Fibroblast of skin of right quadriceps (primary cell): ENCODE data around the gene SPACA4.
A peak's percentile ranks its signal among the peaks of the same experiment; 100 is the strongest.
"Not testable (repeated sequence)": the region's sequence is repeated elsewhere in the genome, so short reads cannot be mapped to it uniquely, and the experiment has no call there.

ENCODE experiments used
- DNase-seq: peaks from one replicate; pipeline ENCODE4 v3.0.0-alpha.2; 2013

Gene SPACA4, protein sequence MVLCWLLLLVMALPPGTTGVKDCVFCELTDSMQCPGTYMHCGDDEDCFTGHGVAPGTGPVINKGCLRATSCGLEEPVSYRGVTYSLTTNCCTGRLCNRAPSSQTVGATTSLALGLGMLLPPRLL

DNA sequence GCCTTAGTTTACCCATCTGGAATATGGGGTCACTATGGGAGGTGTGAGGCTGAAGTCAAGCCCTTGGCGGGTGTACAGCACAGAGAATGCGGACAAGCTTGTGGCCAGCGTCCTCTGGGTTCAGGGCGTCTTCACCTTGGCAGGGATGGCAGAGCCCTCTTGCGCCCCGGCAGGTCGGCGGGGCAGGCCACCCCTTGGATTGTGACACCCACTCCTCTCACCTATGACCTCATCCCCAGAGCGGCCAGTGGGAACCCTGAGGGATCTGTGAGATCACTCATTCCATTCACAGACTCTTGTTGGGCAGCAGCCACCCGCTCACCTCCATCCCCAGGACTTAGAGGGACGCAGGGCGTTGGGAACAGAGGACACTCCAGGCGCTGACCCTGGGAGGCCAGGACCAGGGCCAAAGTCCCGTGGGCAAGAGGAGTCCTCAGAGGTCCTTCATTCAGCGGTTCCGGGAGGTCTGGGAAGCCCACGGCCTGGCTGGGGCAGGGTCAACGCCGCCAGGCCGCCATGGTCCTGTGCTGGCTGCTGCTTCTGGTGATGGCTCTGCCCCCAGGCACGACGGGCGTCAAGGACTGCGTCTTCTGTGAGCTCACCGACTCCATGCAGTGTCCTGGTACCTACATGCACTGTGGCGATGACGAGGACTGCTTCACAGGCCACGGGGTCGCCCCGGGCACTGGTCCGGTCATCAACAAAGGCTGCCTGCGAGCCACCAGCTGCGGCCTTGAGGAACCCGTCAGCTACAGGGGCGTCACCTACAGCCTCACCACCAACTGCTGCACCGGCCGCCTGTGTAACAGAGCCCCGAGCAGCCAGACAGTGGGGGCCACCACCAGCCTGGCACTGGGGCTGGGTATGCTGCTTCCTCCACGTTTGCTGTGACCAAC is at the start of gene SPACA4:
SPACA4 (plus strand) TSS at position 280 of the 896 bp plus-strand sequence; CDS start at position 517, 237 bp downstream.
- no peak for DNase-seq

DNA sequence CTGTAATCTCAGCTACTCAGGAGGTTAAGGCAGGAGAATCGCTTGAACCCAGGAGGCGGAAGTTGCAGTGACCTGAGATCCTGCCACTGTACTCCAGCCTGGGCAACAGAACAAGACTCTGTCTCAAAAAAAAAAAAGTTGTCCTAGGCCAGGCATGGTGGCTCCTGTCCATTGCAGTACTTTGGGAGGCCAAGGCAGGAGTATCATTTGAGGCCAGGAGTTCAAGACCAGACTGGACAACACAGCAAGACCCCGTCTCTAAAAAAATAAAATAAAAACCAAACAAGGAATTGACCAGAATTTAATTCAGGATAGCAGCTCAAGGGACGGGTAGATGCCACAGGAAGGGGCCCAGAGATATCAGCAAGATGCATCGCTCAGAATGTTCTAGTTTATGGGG is 49.7 kb upstream of the SPACA4 start:
- DNase-seq: no peak

DNA sequence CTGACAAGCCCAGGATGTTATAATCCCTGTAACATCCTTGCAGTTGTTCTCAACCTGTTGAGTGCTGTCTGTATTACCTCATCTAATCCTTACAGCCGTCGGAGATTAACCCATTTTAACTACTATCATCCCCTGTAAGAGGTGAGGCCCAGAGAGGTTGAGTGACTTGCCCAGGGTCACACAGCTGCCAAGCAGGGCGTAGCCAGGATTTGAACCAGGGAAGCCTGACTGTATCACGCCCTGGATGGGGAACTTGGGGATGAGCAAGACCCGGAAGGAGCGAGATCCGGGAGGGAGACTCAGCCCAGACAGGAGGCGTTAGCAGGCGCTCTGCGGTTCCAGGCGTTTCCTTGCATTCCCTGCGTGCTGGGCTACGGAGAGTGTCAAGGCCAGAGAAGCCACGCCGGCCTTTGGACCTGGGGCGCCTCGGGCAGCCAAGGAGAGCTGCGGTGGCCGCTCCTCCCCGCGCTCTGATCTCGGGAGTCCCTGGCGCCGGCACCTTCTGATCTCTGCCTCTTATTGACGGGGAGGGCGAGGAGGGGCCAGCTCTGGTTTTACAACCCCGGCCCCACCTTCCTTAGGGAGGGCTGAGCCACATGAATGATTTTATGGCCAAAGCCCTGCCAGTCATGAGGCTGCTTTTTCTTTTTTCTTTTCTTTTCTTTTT is 48.4 kb upstream of the SPACA4 start:
- DNase-seq: peak; percentile 50

DNA sequence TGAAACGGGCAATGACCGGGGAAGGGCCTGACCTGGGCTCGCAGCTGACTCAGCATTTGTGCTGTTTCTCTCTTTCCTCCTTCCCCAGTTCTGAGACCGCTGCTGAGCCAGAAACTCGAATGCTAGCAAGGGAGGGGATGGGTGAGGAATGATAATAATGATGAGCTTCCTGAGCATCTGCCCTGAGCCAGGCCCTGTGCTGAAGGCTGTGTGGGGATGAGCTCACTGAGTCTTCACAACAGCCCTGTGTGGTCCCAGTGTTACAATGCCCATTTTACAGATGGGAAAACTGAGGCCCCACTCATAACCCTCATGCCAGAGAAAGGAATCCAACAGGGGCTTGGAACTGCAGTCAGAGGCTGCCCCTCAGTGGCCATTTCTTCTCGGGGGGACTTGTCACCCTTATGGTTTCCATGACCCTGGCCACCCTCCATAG is 46.4 kb upstream of the SPACA4 start:
- no peak for DNase-seq

GRCh38 chr19:48561412-48561811 is 45.1 kb upstream of the SPACA4 start:
- DNase-seq: no peak

- peak; percentile 74 for DNase-seq
These were observed 41.5 kb upstream of the SPACA4 start for GRCh38 chr19:48565090-48565489.

DNA sequence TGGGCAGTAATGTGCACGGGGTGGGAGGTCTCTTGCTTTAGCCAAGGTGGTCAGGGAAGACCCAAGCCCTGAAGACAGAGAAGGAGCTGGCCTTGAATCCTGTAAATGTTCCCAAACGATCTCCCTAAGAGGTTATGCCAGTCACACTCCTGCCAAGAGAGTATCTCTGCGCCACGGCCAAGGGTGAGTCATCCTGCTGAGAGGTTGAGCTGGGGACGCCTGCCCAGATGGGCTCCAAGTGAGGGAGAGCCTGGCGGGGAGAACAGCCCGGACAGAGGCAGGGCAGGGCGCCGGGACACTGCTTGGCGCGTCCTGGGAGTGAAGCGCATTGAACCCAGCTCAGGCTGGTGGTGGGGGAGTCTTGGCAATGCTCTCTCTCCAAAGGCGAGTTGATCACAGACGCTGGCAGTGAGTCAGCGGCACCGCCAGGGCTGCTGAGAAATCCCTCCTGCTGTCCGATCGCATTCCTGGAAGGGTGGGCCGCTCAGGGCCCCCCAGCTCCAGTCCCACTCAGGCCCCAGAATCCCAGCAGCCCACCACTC is 38.1 kb upstream of the SPACA4 start:
- peak; percentile 86 for DNase-seq

- DNase-seq: peak; percentile 55
These were observed 36.7 kb upstream of the SPACA4 start for GRCh38 chr19:48569814-48570213.

DNA sequence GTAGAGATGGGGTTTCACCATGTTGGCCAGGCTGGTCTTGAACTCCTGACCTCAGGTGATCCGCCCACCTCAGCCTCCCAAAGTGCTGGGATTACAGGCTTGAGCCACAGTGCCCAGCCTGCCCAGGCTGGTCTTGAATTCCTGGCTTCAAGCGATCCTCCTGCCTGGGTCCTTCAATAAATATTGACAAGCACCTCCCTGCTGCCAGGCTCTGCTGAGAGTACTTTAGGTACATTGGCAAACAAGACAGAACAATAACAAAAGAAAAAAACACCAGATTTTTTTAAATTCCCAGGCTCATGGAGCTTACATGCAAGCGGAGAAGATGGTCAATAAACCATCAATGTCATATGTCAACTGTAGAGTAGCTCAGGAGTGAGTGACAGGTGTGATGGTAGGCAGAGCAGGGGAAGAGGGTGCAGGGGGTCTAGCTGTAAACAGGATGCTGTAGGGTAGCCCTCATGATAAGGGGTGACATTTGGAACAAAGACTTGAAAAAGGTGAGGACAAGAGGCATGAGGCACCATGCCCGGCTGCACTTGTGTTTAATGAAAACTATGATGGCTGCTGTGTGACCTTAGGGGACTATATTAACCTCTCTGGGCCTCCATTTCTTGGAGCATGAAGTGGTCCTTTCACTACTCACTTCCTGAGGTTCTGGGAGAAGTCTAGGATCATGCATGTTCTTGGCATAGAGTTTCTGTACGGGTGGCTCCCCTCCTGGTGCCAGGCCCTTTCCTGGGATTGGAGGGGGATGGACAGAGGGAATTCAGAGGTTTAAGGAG is 35.0 kb upstream of the SPACA4 start:
- no peak for DNase-seq

DNA sequence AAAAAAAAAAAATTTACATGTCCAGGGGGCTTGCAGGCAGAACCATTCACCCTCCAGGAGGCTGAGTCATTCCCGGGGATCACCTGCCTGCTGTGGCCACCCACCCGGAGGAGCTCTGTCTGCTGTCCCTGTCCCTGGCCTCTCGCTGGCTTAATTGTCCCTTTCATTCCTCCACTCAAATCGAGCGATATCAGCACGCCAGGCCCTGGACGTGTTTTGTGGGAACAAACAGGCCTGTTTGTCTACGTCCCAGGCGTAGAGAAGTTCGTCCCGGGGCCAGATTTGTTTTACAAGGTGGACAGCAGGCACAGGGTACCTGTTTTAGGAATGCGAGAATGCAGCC is 33.4 kb upstream of the SPACA4 start:
- no peak for DNase-seq

DNA sequence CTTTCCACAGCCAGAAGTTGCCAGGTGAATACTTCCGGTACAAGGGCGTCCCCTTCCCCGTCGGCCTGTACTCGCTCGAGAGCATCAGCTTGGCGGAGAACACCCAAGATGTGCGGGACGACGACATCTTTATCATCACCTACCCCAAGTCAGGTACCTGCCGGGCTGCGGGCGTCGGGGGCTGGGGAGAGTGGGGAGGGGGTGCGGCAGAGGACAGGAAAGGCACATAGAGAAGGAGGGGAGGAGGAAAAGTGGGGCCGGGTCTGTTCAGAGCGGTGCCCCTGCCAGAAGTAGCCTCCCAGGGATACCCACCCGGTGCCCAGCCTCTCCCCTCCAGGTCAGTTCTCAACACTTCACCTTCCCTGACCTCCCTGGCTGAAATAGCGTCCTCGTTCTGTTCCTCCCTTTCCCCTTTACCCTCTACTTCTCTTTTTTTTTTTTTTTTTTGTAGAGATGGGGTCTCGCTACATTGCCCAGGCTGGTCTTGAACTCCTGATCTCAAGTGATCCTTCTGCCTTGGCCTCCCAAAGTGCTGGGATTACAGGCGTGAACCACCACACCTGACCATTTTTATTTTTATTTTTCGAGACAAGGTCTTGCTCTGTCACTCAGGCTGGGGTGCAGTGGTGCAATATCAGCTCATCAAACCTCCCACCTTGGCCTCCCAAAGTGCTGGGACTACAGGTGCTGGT is 30.5 kb upstream of the SPACA4 start:
- no peak for DNase-seq

GRCh38 chr19:48577908-48578307 is 28.6 kb upstream of the SPACA4 start:
- DNase-seq: not testable (repeated sequence)

DNA sequence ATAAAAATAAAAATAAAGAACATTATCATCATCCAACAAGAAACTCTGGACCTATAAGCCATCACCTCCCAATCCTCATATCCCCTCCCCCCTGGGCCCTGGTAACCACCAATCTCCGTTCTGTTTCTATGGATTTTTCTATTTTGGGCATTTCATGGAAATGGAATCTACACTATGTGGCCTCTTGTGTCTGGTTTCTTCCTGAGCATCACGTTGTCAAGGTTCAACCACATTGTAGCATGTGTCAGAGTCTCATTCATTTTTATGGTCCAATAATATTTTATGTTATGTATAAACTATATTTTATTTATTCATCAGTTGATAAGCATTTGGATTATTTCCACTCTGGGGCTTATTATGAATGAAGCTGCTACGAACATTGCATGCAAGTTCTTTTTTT is 27.7 kb upstream of the SPACA4 start:
- peak; percentile 68 for DNase-seq

DNA sequence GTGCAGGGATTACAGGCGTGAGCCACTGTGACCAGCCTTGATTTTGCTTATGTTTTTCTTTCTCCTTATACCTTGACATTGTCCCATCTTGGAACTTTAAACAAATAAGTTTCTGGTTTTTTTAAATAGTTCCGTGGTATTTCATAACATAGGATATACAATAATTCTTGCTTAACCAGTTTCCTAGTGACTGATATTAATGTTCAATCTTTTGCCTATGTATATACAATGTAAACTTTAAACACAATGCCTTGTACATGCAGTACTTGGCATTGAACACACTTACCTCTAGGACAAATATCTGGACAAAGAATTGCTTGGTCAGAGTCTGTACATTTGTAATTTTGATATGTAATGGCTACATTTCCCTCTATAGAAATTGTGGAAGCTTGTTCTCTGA is 24.4 kb upstream of the SPACA4 start:
- no peak for DNase-seq

DNA sequence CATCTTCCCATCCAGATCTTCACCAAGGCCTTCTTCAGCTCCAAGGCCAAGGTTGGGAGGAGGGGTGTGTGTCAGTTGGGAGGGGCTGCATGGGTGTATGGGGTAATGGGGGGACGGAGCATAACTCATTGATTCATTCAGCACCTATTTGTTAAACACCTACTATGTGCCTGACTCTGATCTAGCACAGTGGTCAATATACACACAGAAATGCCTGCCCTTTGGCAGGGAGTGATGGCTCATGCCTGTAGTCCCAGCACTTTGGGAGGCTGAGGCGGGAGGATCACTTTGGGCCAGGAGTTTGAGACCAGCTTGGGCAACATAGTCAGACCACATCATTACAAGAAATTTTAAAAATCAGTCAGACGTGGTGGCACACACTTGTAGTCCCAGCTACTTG is 19.2 kb upstream of the SPACA4 start:
- DNase-seq: no peak

DNA sequence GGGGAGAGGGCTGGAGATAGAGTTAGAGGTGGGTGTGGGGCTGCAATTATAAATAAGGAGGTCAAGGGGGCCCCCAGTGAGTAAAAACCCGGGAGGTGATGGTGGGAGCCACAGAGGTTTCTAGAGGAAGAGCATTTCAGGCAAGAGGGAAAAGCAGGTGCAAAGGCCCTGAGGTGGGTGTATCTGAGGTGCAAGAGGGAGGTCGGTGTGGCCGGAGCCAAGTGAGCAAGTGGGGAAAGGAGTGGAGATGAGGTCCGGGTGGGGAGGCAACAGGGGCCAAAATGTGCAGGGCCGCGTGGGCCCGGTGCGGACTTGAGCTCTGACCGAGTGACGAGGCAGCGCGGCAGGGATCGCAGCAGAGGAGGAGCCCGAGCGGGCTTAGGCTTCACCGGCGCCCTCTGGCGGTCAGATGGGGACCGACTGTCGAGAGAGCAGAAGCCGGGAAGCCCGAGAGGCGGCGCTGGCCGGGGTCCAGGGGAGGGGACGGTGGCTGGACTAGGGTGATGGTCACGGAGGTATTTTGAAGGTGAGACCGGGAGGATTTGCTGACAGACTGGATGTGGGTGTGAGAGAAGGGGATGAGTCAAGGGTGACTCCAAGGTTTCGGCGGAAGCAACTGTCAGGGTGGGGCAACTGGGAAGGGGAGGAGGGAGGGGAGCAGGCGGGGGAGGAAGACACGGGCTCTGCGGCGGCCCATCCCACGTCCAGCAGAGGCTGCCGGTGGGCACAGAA is 17.7 kb upstream of the SPACA4 start:
- peak; percentile 78 for DNase-seq

DNA sequence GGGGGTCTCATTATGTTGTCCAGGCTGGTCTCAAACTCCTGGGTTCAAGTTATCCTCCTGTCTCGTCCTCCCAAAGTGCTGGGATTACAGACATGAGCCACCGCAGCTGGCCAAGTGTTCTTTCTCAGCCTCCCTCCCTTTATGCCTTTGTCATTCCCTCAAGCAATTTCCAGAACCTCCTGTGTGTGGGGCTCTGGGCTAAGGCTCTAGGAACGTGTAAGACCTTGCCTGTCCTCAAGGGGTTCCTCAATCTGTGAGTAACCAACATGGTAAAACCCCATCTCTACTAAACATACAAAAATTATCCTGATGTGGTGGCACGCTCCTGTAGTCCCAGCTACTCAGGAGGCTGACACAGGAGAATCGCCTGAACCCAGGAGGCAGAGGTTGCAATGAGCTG is 15.5 kb upstream of the SPACA4 start:
- no peak for DNase-seq

DNA sequence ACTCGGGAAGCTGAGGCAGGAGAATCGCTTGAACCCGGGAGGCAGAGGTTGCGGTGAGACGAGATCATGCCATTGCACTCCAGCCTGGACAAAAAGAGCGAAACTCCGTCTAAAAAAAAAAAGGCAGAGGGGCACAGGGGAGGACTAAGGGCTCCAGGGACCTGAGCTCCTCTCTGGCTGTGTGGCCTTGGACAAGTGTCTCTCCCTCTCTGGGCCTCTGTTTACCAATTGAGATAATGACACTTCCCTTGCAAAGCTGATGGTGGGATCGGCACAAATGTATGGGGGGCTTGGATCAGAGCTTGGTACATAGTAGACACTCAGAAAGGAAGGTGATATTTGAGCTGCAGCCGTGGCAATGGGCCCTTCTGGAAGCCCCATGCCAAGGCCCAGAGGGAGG is 11.4 kb upstream of the SPACA4 start:
- DNase-seq: no peak

DNA sequence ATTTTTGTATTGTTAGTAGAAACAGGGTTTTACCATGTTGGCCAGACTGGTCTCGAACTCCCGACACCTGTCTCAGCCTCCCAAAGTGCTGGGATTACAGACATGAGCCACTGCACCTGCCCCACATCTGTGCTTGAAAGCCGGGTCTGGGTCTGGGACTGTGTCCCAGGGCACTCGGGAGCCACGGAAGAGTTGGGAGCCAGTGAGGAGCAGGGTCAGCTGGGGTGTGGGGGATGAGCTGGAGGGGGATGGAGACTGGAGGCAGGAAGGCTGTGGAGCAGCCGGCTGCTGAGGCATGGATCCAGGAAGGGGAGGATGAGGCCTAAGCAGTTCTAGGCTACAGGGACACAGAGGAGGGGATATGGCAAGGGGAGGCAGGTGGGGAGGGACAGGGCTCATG is 10.7 kb upstream of the SPACA4 start:
- DNase-seq: no peak

GRCh38 chr19:48596237-48596636 is 10.3 kb upstream of the SPACA4 start:
- no peak for DNase-seq

DNA sequence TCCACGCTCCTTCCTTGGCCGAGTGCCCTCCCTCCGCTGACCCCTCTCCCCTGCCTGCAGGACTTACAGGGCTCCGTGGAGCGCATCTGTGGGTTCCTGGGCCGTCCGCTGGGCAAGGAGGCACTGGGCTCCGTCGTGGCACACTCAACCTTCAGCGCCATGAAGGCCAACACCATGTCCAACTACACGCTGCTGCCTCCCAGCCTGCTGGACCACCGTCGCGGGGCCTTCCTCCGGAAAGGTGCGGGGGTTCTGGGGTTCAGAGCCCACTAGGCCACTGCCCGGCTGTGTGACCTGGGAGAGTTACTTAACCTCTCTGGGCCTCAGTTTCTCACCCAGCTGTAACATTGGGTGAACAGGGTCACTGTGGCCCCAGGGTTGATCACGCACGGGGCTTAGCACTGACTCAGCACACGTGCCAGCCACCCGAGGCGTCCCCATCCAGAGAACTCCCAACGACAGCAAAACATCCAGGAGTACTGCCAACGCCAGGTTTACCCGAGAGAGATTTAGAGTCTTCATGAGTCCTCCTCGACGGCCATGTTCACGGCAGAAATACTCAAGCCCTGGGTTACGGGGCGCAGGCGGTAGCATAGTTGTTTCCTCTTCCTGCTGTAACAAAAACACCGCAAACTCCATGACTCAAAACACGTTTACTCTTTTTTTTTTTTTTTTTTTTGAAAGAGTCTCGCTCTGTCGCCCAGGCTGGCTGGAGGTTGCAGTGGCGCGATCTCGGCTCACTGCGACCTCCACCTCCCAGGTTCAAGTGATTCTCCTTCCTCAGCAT is 9.7 kb upstream of the SPACA4 start:
- no peak for DNase-seq
